ENCODE results near the gene ADAMTSL5.

DNA sequence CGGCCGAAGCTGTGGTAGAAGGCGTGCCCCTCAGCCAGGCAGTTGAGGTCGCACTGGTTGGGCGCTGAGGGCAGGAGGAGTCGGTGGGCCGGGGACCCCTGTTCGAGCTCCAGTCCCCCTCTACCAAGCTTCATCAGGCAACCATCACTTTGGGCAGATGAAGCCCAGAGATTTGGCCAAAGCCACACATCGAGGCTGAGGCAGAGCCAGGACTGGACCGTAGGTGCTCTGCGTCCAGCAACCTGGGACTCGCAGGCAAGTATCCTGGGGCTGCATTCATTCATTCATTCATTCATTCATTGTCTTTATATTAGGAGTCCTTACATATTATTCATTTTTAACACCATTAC, 4.3 kb downstream of the ADAMTSL5 start:
- TF ChIP-seq, protein P1, sequence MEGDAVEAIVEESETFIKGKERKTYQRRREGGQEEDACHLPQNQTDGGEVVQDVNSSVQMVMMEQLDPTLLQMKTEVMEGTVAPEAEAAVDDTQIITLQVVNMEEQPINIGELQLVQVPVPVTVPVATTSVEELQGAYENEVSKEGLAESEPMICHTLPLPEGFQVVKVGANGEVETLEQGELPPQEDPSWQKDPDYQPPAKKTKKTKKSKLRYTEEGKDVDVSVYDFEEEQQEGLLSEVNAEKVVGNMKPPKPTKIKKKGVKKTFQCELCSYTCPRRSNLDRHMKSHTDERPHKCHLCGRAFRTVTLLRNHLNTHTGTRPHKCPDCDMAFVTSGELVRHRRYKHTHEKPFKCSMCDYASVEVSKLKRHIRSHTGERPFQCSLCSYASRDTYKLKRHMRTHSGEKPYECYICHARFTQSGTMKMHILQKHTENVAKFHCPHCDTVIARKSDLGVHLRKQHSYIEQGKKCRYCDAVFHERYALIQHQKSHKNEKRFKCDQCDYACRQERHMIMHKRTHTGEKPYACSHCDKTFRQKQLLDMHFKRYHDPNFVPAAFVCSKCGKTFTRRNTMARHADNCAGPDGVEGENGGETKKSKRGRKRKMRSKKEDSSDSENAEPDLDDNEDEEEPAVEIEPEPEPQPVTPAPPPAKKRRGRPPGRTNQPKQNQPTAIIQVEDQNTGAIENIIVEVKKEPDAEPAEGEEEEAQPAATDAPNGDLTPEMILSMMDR (IDR thresholded peaks at IDR 0.05; ENCODE audit: low read depth, low read length, missing input control) = no peak
- TF ChIP-seq HNF4G (IDR thresholded peaks at IDR 0.05) = no peak
- TF ChIP-seq JUND (IDR thresholded peaks at IDR 0.05) = no peak
- TF ChIP-seq, protein P2, sequence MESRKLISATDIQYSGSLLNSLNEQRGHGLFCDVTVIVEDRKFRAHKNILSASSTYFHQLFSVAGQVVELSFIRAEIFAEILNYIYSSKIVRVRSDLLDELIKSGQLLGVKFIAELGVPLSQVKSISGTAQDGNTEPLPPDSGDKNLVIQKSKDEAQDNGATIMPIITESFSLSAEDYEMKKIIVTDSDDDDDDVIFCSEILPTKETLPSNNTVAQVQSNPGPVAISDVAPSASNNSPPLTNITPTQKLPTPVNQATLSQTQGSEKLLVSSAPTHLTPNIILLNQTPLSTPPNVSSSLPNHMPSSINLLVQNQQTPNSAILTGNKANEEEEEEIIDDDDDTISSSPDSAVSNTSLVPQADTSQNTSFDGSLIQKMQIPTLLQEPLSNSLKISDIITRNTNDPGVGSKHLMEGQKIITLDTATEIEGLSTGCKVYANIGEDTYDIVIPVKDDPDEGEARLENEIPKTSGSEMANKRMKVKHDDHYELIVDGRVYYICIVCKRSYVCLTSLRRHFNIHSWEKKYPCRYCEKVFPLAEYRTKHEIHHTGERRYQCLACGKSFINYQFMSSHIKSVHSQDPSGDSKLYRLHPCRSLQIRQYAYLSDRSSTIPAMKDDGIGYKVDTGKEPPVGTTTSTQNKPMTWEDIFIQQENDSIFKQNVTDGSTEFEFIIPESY (IDR thresholded peaks at IDR 0.05) = no peak
- no peak for TF ChIP-seq YY1 (IDR thresholded peaks at IDR 0.05)
- no peak for TF ChIP-seq GABPA (IDR thresholded peaks at IDR 0.05 in 1 of 2, conservative IDR thresholded peaks at IDR 0.05 in 1 of 2)
- TF ChIP-seq SP1 (IDR thresholded peaks at IDR 0.05) = no peak
- no peak for TF ChIP-seq TAF1 (conservative IDR thresholded peaks at IDR 0.05)
- TF ChIP-seq, protein P3, sequence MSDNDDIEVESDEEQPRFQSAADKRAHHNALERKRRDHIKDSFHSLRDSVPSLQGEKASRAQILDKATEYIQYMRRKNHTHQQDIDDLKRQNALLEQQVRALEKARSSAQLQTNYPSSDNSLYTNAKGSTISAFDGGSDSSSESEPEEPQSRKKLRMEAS (IDR thresholded peaks at IDR 0.05) = no peak
- no peak for TF ChIP-seq RAD21 (IDR thresholded peaks at IDR 0.05)
- TF ChIP-seq, protein P4, sequence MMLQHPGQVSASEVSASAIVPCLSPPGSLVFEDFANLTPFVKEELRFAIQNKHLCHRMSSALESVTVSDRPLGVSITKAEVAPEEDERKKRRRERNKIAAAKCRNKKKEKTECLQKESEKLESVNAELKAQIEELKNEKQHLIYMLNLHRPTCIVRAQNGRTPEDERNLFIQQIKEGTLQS (IDR thresholded peaks at IDR 0.05) = no peak
- TF ChIP-seq, protein P5, sequence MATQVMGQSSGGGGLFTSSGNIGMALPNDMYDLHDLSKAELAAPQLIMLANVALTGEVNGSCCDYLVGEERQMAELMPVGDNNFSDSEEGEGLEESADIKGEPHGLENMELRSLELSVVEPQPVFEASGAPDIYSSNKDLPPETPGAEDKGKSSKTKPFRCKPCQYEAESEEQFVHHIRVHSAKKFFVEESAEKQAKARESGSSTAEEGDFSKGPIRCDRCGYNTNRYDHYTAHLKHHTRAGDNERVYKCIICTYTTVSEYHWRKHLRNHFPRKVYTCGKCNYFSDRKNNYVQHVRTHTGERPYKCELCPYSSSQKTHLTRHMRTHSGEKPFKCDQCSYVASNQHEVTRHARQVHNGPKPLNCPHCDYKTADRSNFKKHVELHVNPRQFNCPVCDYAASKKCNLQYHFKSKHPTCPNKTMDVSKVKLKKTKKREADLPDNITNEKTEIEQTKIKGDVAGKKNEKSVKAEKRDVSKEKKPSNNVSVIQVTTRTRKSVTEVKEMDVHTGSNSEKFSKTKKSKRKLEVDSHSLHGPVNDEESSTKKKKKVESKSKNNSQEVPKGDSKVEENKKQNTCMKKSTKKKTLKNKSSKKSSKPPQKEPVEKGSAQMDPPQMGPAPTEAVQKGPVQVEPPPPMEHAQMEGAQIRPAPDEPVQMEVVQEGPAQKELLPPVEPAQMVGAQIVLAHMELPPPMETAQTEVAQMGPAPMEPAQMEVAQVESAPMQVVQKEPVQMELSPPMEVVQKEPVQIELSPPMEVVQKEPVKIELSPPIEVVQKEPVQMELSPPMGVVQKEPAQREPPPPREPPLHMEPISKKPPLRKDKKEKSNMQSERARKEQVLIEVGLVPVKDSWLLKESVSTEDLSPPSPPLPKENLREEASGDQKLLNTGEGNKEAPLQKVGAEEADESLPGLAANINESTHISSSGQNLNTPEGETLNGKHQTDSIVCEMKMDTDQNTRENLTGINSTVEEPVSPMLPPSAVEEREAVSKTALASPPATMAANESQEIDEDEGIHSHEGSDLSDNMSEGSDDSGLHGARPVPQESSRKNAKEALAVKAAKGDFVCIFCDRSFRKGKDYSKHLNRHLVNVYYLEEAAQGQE (IDR thresholded peaks at IDR 0.05) = no peak
- no peak for TF ChIP-seq EGR1 (IDR thresholded peaks at IDR 0.05; ENCODE audit: low read depth in 2 of 2)
- TF ChIP-seq FOXA1 (IDR thresholded peaks at IDR 0.05) = no peak

Data from liver (tissue), 3 donors.